Measurements from ENCODE around the gene ANKIB1.

DNA sequence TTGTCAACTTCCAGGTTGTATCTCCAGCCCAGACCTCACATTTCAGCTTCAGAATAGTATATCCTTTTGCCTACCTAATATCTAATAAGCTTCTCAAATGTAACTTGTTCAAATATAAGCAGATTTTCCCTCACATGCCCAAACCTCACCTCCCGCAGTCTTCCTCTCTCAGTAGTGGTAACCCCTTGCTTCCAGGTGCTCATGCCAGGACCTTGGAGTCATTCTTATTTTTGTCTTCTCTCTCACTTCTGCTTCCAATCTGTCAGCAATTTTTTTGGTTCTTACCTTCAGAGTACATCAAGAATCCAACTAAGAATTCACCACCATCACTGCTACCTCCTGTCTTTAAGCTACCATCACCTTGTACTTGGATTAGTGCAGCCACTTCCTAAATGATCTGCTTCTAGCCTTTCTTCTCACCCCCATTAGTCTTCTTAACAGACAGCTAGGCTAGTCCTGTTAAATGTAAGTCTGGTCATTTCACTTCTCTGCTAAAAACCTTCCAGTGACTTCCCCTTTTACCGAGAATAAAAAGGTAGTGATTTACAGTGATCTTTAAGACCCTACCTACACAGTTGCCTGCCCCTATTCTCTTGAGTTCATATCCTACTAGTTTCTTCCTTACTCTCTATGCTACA, 14.0 kb downstream of the ANKIB1 start:
- TF ChIP-seq, protein P1, sequence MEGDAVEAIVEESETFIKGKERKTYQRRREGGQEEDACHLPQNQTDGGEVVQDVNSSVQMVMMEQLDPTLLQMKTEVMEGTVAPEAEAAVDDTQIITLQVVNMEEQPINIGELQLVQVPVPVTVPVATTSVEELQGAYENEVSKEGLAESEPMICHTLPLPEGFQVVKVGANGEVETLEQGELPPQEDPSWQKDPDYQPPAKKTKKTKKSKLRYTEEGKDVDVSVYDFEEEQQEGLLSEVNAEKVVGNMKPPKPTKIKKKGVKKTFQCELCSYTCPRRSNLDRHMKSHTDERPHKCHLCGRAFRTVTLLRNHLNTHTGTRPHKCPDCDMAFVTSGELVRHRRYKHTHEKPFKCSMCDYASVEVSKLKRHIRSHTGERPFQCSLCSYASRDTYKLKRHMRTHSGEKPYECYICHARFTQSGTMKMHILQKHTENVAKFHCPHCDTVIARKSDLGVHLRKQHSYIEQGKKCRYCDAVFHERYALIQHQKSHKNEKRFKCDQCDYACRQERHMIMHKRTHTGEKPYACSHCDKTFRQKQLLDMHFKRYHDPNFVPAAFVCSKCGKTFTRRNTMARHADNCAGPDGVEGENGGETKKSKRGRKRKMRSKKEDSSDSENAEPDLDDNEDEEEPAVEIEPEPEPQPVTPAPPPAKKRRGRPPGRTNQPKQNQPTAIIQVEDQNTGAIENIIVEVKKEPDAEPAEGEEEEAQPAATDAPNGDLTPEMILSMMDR (IDR thresholded peaks at IDR 0.05 in 4 of 5, conservative IDR thresholded peaks at IDR 0.05 in 1 of 5) = no peak
- TF ChIP-seq POLR2A (IDR thresholded peaks at IDR 0.05) = no peak
